ENCODE measurements around the gene CEACAM19.

Gene CEACAM19

GRCh38 chr19:44686896-44687295, 15.6 kb downstream of the CEACAM19 start:
- H3K27ac ChIP-seq: no peak overlapping the region

DNA sequence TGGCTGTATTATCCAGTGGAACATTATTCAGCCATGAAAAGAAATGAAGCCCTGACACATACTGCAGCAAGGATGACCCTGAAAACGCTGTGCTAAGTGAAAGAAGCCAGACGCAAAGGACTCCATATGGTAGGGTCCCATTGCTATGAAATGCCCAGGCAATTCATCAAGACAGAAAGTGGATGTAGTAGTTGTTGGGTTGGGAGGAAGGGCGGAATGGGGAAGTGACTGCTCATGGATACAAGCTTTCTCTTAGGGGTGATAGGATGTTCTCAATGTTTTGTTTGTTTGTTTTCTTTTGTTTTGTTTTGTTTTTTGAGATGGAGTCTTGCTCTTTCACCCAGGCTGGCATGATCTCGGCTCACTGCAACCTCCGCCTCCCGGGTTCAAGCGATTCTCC, 16.6 kb downstream of the CEACAM19 start:
- in situ Hi-C loops (cut with HindIII; ENCODE audit: low pct_ligation_motif_present, low sequenced_read_pairs): no loop called here
- Histone ChIP-seq H3K4me3 (ENCODE audit: low read depth, low read length) (no peak overlapping the region), H3K36me3 (replicated peaks) (no peaks in the 10 kb centered on the region), H3K27ac (no peak overlapping the region), H3K27me3 (replicated peaks) (no peaks in the 10 kb centered on the region)
- TF ChIP-seq CTCF (IDR thresholded peaks at IDR 0.05; ENCODE audit: low read depth, low read length, missing control alignments): no peak
- DNase-seq: no peak

More at GRCh38 chr19:44686896-44687295, 15.6 kb downstream of the CEACAM19 start:
- no peaks in the 10 kb centered on the region for H3K27me3 ChIP-seq (replicated peaks)
- in situ Hi-C loops (cut with HindIII; ENCODE audit: low pct_ligation_motif_present, low sequenced_read_pairs): no loop called here
- DNase-seq: no peak
- no peak overlapping the region for H3K4me3 ChIP-seq (ENCODE audit: low read depth, low read length)
- TF ChIP-seq CTCF (IDR thresholded peaks at IDR 0.05; ENCODE audit: low read depth, low read length, missing control alignments): no peak
- H3K36me3 ChIP-seq (replicated peaks): no peaks in the 10 kb centered on the region

DNA sequence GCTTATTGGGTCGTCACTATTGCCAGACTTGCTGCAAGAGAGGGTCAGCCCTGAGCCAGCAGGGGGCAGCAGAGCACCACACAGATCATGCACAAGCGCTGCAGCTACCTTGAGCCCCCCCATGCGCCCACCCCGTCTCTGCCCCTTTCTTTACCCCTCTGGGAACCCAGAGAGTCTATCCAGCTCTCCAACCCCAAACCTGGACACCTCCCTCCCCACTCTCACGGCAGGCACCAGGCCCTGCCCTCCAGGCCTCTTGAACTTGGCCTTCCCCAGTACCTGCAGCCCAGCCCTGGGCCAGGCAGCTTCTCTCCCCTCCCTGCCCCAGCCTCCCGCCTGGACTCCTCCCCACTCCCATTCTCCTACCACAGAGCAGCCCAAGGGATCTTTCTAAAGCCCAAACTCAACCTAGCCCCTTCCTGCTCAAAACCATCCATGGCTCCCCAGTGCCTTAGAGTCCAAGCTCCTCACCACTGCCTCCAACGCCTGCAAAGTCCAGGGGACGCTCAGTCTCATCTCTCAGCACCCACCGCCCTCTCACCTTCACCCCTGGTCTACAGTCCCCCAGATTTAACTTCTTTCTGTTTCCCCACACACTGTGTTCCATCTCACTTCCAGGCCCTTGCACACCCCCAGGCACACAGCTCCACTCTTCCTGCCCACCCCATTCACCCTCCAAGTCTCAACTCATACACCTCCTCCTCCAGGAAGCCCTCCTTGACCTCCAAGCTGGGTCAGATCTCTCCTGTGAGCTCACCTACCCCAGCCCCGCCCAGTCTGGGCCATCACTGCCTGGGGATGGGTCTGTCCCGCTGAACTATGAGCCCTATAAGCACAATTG, 18.2 kb downstream of the CEACAM19 start:
- Histone ChIP-seq H3K4me3 (ENCODE audit: low read depth, low read length) (no peak overlapping the region), H3K27ac (no peak overlapping the region), H3K36me3 (replicated peaks) (no peaks in the 10 kb centered on the region), H3K27me3 (replicated peaks) (no peaks in the 10 kb centered on the region)
- peak; percentile 60 for DNase-seq
- TF ChIP-seq CTCF (IDR thresholded peaks at IDR 0.05; ENCODE audit: low read depth, low read length, missing control alignments): peak; percentile 98
- in situ Hi-C loops (cut with HindIII; ENCODE audit: low pct_ligation_motif_present, low sequenced_read_pairs): no loop called here

DNA sequence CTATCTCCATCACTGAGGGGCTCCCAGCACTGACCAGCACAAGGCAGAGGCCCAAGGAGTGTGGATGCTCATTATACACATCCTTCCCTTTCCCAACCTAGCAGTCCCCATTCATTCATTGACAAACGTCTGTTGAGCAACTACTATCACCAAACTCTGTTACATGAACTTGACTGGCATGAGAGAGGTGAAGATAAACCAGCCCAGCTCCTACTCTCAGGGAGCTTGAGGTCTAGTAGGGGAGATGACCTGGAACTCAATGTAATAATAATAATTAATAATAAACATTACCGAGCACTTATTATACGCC, 18.8 kb downstream of the CEACAM19 start:
- no peaks in the 10 kb centered on the region for H3K27me3 ChIP-seq (replicated peaks)
- in situ Hi-C loops (cut with HindIII; ENCODE audit: low pct_ligation_motif_present, low sequenced_read_pairs): no loop called here
- no peak for DNase-seq
- TF ChIP-seq CTCF (IDR thresholded peaks at IDR 0.05; ENCODE audit: low read depth, low read length, missing control alignments): no peak
- no peaks in the 10 kb centered on the region for H3K36me3 ChIP-seq (replicated peaks)
- no peak overlapping the region for H3K27ac ChIP-seq
- H3K4me3 ChIP-seq (ENCODE audit: low read depth, low read length): no peak overlapping the region

GRCh38 chr19:44692379-44692721, 21.1 kb downstream of the CEACAM19 start:
- TF ChIP-seq CTCF (IDR thresholded peaks at IDR 0.05; ENCODE audit: low read depth, low read length, missing control alignments): no peak
- Histone ChIP-seq H3K27ac (peak overlapping the region; percentile 83), H3K27me3 (replicated peaks) (no peaks in the 10 kb centered on the region), H3K4me3 (ENCODE audit: low read depth, low read length) (no peak overlapping the region), H3K36me3 (replicated peaks) (no peaks in the 10 kb centered on the region)
- DNase-seq: no peak
- in situ Hi-C loops (cut with HindIII; ENCODE audit: low pct_ligation_motif_present, low sequenced_read_pairs): no loop called here

DNA sequence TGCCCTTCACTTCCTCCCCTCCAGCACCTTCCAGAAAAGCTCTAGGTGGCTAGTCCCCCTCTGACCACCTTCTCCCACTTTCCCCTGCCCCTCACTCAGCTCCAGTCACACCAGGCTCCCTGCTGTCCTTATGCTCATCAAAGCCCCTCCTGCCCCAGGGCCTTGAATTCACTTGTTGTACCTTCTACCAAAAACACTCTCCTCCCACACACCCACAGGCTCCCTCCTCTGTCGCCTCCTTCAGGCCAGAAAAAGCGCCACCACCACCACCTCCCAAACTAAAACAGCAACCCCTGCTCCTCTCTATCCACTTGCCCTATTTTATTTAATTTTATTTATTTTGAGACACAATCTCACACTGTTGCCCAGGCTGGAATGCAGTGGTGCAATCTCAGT, 22.9 kb downstream of the CEACAM19 start:
- H3K27ac ChIP-seq: no peak overlapping the region

More for the DNA sequence above, 22.9 kb downstream of the CEACAM19 start:
- Histone ChIP-seq H3K27me3 (replicated peaks) (no peaks in the 10 kb centered on the region), H3K4me3 (ENCODE audit: low read depth, low read length) (no peak overlapping the region), H3K36me3 (replicated peaks) (no peaks in the 10 kb centered on the region)
- peak; percentile 61 for TF ChIP-seq CTCF (IDR thresholded peaks at IDR 0.05; ENCODE audit: low read depth, low read length, missing control alignments)
- no peak for DNase-seq
- in situ Hi-C loops (cut with HindIII; ENCODE audit: low pct_ligation_motif_present, low sequenced_read_pairs): no loop called here

All from brain microvascular endothelial cell (primary cell).